Neutrophil (primary cell): ENCODE data around the gene PLEKHG4B.
"Not testable (repeated sequence)": the region's sequence is repeated elsewhere in the genome, so short reads cannot be mapped to it uniquely, and the experiment has no call there.

Source experiments
- H3K27ac ChIP-seq: fragments of 200-600 bp; sonication (generic); 2 replicates; pipeline ENCODE4 v1.5.1; 2016; ENCODE audit warnings: mild to moderate bottlenecking, moderate library complexity
- H3K27me3 ChIP-seq: fragments of 200-600 bp; sonication (generic); 2 replicates; pipeline ENCODE4 v1.6.0; 2016; ENCODE audit warnings: mild to moderate bottlenecking
- H3K36me3 ChIP-seq: fragments of 200-600 bp; sonication (generic); 2 replicates; pipeline ENCODE4 v1.5.1; 2017
- H3K4me1 ChIP-seq, 2 experiments: fragments of 200-600 bp in 1 of 2; sonication (generic) in 1 of 2; 1 replicate in 1 of 2; 2 replicates in 1 of 2; pipeline versions ENCODE4 v1.5.1 to v1.6.1; 2013 to 2016; ENCODE audit warnings: low read depth in 1 of 2, low read length in 1 of 2, mild to moderate bottlenecking in 1 of 2, moderate library complexity in 1 of 2; ENCODE audit not compliant: control insufficient read depth in 1 of 2, insufficient read depth in 1 of 2
- H3K4me3 ChIP-seq, 2 experiments: fragments of 200-600 bp in 1 of 2; sonication (generic) in 1 of 2; 1 replicate in 1 of 2; 2 replicates in 1 of 2; pipeline ENCODE4 v1.5.1; 2013 to 2016; ENCODE audit warnings: low read depth in 1 of 2, low read length in 1 of 2, mild to moderate bottlenecking in 1 of 2, moderate library complexity in 1 of 2
- H3K9me3 ChIP-seq: fragments of 200-600 bp; sonication (generic); 2 replicates; pipeline ENCODE4 v1.5.1; 2016
- TF ChIP-seq, protein P1 (sequence below): fragments of 200-600 bp; sonication (generic); IDR thresholded peaks from 2 replicates; pipeline ENCODE4 v1.5.1; 2016; ENCODE audit warnings: antibody characterized with exemption

Gene PLEKHG4B

GRCh38 chr5:207599-207998 is 115.6 kb downstream of the PLEKHG4B start:
- no peak overlapping the region for H3K4me3 ChIP-seq
- H3K27ac ChIP-seq: no peak overlapping the region
- TF ChIP-seq, protein P1, sequence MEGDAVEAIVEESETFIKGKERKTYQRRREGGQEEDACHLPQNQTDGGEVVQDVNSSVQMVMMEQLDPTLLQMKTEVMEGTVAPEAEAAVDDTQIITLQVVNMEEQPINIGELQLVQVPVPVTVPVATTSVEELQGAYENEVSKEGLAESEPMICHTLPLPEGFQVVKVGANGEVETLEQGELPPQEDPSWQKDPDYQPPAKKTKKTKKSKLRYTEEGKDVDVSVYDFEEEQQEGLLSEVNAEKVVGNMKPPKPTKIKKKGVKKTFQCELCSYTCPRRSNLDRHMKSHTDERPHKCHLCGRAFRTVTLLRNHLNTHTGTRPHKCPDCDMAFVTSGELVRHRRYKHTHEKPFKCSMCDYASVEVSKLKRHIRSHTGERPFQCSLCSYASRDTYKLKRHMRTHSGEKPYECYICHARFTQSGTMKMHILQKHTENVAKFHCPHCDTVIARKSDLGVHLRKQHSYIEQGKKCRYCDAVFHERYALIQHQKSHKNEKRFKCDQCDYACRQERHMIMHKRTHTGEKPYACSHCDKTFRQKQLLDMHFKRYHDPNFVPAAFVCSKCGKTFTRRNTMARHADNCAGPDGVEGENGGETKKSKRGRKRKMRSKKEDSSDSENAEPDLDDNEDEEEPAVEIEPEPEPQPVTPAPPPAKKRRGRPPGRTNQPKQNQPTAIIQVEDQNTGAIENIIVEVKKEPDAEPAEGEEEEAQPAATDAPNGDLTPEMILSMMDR: no peak
- no peaks in the 10 kb centered on the region for H3K27me3 ChIP-seq
- no peaks in the 10 kb centered on the region for H3K4me1 ChIP-seq
- H3K36me3 ChIP-seq: peaks cover 32% of the 10 kb centered on the region
- H3K9me3 ChIP-seq: no peaks in the 10 kb centered on the region

- TF ChIP-seq, protein P1: no peak
Observed at GRCh38 chr5:208449-209114, 116.6 kb downstream of the PLEKHG4B start.

GRCh38 chr5:213803-214395 is 121.9 kb downstream of the PLEKHG4B start:
- Histone ChIP-seq H3K27ac (no peak overlapping the region), H3K36me3 (no peaks in the 10 kb centered on the region), H3K4me3 (no peak overlapping the region), H3K27me3 (peaks cover 4% of the 10 kb centered on the region), H3K4me1 (peaks cover 1 to 8% of the 10 kb centered on the region in 2 experiments), H3K9me3 (no peaks in the 10 kb centered on the region)
- TF ChIP-seq, protein P1: no peak

More at GRCh38 chr5:208449-209114, 116.6 kb downstream of the PLEKHG4B start:
- Histone ChIP-seq H3K27me3 (no peaks in the 10 kb centered on the region), H3K4me3 (no peak overlapping the region), H3K4me1 (no peaks in the 10 kb centered on the region), H3K27ac (no peak overlapping the region), H3K36me3 (peaks cover 27% of the 10 kb centered on the region), H3K9me3 (no peaks in the 10 kb centered on the region)

DNA sequence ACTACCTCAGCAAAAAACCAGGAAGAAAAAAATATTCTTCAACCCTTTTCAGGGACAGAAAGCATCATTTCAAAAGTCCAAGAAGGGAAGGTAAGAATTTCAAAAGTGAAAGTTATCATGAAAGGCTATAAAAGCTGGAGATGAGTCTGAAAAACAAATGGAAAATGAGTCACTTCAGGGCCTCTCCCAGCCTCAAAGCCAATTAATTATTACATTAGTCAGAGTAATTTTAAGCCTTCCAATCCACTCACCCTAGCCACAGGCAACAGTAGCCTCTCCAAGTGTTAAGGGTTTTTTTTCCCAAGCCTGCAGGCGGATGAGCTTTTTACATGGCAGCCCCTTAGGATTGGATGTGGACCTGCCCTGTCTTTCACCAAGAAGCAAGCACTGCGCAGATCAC is 123.3 kb downstream of the PLEKHG4B start:
- not testable (repeated sequence) for H3K27ac ChIP-seq, H3K4me3 ChIP-seq, H3K9me3 ChIP-seq, H3K36me3 ChIP-seq
- Histone ChIP-seq H3K4me1 (peaks cover 15 to 21% of the 10 kb centered on the region in 2 experiments), H3K27me3 (peaks cover 15% of the 10 kb centered on the region)

GRCh38 chr5:216076-216475 is 124.1 kb downstream of the PLEKHG4B start:
- H3K36me3 ChIP-seq, H3K27ac ChIP-seq, H3K4me3 ChIP-seq, H3K9me3 ChIP-seq: not testable (repeated sequence)
- H3K4me1 ChIP-seq: peaks cover 18 to 22% of the 10 kb centered on the region in 2 experiments
- peaks cover 15% of the 10 kb centered on the region for H3K27me3 ChIP-seq

GRCh38 chr5:217494-218456 is 125.8 kb downstream of the PLEKHG4B start, which contains the start of the genes CCDC127 and SDHA:
Gene CCDC127, minus strand, starts transcription at chr5:218153. Its CDS starts 1,304 bp downstream, at chr5:216849.
Gene SDHA, plus strand, starts transcription at chr5:218320. Its CDS starts 36 bp downstream, at chr5:218356.
- H3K4me1 ChIP-seq: peaks cover 19 to 23% of the 10 kb centered on the region in 2 experiments

More at GRCh38 chr5:217494-218456, 125.8 kb downstream of the PLEKHG4B start, which contains the start of the genes CCDC127 and SDHA:
- H3K36me3 ChIP-seq, H3K9me3 ChIP-seq: not testable (repeated sequence)
- H3K4me3 ChIP-seq: peak within 1 kb of the TSS; percentile 72 to 86
- H3K27me3 ChIP-seq: peaks cover 15% of the 10 kb centered on the region
- peak within 1 kb of the TSS; percentile 63 for H3K27ac ChIP-seq
